ENCODE data around the gene SLC5A10.
"Not testable (repeated sequence)": the region's sequence is repeated elsewhere in the genome, so short reads cannot be mapped to it uniquely, and the experiment has no call there.

SLC5A10 gene

DNA sequence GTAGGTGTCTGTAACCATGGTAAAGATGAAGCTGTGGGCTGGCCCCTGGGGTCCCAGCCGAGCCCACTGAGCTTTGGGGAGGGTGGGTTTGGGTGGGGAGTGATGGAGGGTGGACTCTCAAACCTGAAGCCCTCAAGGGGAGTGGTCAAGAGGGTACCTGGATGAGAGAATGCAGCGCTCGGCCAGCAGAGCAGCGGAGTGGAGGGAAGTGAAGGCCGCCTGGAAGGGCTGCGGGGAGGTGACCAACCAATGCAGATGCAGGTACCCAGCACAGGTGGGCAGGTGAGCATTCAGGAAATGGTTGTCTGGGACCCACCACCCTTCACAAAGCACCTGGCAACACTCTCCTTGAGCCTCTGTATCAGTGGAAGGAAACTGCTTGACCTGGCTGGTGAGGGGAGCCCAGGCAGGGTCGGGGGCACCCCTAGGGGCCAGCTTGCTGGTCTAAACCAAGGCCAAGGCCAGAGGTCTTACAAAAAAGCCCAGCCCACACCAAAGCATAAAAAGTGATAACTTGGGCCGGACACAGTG, 3.4 kb upstream of the SLC5A10 start:
- no peak for DNase-seq

DNA sequence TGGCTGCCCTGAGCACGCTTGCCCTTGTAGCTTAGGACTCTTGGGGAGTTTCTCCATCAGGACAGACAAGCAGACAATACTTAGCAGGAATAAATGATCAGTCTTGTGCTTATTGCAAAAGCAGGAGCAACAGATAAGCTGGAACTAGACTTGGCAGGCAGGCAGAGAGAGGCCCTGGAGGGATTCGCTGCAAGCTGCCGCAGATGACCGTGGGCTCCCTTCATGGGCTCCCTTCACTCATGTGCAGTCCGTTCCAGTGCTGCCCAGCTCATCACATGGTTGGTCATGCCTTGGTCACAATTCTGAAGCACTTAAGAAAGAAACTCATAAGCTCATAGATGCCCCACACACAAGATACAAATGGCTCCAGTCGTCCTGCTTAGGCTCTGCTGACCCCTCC, 2.4 kb upstream of the SLC5A10 start:
- DNase-seq = no peak

DNA sequence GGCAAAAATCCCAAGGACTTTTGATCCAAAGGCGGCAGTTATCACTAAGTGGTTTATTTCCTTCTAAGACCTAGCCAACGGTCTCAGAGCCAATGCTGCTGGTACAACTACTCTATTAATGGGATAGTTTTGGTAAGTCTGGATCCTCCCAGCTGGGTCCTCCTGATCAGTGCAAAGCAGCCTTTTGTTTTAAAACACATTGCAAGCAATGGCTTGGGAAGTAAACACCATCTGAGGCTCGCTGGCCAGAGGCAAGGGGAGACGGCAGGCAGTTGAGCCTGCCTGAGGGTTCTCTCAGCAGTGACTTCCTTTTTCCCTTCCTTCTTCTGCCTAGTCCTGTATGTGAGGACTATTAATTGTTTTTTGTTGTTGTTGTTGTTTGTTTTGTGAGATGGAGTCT, 1.6 kb upstream of the SLC5A10 start:
- DNase-seq = no peak

DNA sequence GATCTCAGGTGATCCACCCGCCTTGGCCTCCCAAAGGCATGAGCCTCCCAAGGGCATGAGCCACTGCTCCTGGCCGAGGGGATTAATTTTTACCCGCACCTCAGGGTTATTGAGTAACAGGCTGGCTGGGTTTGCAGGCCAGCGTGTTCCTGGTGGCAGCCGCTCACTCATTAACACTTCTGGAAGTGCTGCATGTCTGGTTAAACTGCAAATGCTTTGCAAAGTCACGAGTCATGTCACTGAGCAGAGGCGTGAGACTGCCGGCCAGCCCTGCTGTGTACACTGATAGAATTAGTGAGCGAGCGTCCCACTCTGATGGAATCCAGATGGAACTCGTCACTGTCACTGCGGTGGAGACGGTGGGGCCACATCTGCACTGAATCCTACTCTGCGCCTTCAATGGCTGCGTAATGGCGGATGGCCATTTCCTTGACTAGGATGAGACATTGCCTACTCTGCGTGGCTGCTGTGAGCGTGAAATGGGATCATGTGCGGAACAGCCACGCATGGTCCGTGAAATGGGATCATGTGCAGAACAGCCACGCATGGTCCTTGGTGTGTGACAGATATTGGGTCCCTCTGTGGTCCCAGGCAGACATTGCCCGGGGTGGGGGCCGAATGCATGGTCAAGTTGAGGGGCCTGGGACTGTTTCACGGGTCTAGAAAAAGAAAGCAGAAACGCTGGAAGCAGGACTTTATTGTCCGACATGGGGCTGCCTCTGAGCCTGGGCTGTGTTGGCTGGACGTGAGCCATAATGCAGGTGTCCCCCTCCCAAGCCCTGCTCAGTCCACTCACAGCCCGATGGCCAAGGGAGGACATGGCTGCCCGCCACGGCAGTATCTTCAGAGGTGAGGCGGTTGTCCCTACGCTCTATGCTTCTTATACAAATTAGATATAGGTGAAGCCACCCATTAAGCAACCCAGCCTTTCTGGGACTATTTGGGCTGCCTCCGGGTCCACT, 740 bp upstream of the SLC5A10 start:
- no peak for DNase-seq

DNA sequence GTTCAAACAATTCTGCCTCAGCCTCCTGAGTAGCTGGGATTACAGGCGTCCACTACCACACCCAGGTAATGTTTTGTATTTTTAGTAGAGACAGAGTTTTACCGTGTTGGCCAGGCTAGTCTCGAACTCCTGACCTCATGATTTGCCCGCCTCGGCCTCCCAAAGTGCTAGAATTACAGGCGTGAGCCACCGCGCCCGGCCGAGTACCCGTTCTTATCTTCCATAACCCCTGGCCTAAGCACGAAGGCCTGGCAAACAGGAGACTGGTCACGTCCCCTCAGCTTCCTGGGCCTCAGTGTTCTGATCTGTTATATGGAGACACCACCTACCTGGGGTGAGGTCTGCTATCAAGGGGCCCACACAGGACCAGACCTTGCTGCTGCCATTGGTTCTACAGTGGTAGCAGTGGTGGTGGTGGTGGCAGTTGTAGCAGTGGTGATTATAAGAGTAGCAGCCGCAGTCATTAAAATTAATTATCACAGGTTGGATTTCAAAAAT, 1.3 kb downstream of the SLC5A10 start:
- no peak for DNase-seq

DNA sequence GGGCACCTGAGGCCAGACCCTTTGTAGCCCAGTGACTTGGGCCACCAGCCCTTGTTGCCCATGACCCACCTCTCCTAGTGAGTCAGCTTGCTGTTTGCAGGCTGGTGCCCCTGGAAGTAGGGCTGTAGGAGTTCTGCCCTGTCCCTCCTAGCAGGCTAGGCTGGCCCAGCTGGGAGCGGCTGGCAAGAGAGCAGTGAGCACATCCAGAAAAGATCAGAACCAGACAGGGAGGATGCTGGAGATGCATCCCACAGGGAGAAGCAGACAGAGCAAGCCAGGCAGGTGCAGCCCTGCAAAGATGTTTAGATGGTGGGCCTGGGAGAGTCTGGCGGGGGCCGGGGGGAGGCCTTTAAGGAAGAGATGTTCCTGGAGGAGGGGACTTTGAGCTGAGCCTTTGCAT, 2.4 kb downstream of the SLC5A10 start:
- DNase-seq = no peak

DNA sequence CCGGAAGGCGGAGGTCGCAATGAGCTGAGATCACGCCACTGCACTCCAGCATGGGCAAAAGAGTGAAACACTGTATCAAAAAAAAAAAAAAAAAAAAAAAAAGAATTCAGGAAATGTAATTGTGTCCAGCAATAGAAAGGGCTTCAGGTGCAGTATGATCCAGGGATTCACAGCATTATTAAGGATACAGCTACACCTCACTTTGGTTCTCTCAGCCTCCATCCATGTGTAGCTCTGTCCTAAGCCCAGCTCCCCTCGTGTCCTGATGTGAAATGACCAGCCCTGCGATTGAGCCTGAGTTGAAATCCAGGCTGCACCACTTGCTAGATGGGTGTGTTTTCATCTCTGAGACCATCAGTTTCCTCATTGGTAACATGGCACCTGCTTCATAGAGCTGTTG, 3.0 kb downstream of the SLC5A10 start:
- no peak for DNase-seq

DNA sequence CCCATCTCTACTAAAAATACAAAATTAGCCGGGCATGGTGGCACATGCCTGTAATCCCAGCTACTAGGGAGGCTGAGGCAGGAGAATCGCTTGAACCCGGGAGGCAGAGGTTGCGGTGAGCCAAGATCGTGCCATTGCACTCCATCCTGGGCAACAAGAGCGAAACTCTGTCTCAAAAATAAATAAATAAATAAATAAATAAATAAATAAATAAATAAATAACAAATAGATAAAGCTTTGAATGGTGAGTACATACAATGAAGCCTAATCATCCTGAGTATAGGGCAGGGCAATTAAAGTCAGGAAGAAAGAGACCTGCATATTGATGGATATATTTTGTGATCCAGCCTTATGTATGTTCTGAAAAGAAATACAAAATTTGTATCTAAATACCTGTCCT, 4.1 kb downstream of the SLC5A10 start:
- DNase-seq = not testable (repeated sequence)

DNA sequence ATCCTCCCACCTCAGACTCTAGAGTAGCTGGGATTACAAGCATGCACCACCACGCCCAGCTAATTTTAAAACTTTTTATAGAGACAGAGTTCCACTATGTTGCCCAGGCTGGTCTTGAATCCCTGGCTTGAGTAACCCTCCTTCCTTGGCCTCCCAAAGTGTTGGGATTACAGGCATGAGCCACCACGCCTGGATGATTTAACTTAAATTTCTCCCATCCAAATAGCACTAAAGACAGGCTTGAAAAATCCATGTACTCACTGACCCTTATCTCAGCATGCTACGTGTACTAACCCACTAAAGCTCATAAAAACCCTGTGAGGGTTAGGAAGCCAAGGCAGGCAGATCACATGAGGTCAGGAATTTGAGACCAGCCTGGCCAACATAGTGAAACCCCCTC, 4.6 kb downstream of the SLC5A10 start:
- DNase-seq = no peak

DNA sequence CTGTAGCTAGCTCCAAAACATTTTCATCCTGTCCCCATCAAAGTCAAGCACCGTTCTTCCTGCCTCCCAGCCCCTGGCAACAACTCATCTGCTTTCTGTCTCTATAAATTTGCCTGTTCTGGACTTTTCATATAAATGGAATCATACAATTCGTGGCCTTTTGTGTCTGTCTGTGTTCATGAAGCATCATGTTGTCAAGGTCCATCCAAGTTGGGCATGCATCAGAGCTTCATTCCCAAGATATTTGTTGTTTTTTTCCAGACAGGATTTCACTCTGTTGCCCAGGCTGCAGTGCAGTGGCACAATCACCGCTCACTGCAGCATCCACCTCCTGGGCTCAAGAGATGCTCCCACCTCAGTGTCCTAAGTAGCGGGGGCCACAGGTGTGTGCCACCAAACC, 5.9 kb downstream of the SLC5A10 start:
- DNase-seq = no peak

DNA sequence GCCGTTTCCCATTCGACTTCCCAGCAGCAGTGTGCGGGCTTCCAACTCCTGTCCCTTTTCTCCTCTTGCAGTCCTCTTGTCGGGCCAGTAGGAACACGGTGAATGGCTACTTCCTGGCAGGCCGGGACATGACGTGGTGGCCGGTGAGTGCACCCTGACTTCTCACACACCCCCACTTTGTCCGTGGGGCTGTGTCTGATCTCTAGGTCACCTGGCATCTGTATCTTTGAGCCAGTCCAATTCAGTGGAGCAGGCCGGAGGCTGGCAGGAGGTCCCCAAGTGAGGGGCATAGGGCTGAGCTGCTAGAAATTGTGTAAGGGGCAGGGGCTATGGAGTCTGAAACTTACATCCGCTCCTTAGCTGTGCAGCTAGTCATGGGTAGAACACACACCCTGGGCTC, 6.6 kb downstream of the SLC5A10 start:
- no peak for DNase-seq

DNA sequence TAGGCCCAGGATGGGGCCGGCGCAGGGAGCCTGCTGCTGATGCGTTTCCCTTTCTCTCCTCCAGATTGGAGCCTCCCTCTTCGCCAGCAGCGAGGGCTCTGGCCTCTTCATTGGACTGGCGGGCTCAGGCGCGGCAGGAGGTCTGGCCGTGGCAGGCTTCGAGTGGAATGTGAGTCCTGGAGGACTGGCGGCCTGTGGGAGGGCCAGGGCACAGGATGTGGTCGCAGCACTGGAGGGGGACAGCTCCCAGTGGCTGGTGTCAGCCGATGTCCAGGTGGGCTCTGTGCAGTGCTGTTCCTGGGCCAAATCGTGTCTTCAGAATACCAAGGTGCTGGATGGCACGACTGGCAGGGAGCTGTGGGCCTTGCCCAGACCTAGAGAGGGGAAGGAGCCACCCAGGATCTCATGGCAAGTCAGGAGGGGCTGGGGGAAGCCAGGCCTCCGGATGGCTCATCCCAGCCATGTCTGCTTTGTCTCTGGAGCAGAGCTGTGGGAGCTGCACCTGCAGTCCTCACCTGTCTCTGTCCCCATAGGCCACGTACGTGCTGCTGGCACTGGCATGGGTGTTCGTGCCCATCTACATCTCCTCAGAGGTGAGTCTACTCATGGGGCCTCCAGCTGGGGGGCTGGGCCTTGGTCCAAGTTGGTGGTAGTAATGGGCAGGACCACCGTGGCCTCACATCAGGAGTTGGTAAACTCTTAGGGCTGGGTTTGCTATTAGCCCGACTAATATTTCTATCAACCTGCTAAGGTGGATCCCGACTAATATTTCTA, 7.3 kb downstream of the SLC5A10 start:
- DNase-seq = no peak

DNA sequence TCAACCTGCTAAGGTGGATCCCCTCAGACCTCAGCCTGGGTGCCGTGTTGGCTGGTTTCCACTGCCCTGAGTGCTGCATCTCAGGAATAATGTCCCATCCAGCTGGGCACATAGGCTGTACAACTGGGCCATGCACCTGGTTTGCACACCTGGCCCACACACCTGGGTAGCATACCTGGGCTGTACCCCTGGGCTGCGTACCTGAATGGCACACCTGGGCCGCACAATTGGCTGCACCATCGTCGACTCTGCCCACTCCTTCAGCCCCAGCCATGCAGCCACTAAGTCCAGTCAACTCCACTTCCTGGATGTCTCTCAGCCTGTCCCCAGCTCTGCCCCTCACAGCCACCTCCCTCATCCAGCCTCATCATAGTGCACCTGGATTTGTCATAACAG, 7.9 kb downstream of the SLC5A10 start:
- no peak for DNase-seq

DNA sequence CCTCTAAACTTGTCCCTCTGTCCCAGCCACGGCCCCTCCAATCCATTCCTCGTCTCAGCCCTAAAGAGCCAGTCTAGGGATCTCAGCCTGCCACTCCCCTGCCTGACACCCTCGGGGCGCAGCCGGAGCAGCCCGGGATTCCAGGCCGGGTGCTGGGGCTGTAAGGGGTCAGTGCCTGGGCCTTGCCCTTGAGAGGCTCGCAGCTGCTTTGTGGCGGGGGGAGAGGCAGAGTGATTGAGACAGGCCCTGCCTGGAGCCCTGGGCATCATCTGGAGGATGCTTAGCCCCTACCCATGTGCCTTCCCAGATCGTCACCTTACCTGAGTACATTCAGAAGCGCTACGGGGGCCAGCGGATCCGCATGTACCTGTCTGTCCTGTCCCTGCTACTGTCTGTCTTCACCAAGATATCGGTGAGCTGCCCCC, 8.3 kb downstream of the SLC5A10 start:
- DNase-seq = no peak

DNA sequence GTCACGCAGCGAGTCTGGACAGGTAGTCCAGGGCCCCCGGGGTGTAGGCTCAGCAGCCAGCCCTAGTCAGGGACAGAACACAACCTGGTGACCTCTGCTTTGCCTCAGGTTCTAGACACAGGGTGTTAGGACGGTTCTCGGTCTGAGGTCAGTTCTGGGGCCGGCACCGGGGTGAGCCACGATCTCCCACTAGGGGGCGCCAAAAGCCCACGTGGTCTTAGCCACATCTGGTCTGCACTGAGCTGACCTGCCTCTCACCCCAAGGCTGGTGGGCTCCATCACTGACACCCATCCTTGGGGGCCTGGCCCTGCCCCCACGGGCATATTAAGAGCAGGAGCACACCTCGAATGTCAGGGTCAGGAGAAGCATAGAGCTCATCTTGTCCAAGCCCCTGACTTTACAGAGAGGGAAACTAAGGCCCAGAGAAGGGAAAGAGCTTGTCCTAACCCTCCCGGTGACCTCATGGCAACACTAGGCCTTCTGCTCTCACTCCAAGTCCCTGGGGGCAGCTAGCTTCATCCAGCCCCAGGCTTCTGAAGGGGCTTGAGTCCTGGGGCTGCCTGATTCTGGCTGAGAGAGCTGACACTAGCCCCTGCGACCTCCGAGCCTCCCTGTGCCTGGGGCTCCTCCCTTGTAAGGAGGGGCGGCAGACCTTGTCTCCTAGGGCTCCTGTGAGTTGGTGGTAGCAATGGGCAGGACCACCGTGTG, 9.0 kb downstream of the SLC5A10 start:
- DNase-seq = peak; percentile 92

DNA sequence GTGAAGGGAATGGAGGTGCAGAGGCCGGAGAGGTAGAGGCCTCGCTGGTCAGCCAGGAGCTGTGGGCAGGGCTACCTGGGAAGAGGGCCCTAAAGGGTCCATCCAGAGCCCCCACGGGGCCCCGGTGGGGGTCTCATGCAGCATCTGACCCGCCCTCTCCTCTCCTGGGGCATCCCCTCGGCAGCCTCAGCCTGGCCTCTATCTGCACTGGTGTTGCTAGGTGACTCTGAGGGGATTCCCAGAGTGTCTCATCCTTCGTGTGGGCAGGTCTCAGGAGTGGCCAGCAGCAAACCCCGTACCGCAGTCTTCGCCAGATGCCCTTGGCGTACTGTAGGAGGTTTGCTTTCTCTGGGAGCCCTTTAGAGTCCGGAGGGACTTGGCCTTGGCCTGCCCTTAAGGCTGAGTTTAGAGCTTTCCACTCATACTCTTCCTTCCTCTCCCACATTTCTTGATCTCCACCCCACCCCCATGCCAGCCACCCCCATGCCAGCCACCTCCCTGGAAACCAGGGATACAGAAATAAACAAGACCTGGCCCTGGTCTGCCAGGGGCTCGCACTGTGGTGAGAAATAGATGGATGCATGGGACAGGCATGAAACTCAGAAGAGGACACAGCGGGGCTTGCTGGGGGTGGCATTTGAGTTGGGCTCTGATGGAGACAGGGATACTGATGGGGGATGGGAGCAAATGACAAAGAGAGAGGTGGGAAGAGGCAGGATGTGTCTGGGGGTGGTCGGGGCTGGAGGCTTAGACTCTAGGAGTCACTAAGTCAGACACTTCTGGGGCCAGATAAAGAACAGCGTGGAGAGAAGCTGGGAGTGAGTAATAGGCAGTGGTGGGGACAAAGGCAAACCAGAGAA, 9.9 kb downstream of the SLC5A10 start:
- DNase-seq = no peak

DNA sequence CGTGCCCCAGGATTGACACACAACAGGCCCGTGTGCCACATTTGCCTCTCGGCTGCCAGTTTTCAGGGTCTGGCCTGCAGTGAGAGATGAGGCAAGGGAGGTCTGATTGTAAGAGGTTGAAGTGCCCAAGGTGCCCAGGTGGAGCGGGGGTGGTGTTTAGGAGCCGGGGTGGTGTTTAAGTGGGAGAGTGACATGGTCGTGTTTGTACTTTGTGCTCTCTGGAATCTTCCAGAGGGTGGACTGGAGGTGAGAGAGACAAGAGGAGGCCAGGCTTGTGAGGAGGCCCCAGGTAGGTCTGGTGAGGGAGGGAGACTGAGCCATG, 10.5 kb downstream of the SLC5A10 start:
- DNase-seq = no peak

DNA sequence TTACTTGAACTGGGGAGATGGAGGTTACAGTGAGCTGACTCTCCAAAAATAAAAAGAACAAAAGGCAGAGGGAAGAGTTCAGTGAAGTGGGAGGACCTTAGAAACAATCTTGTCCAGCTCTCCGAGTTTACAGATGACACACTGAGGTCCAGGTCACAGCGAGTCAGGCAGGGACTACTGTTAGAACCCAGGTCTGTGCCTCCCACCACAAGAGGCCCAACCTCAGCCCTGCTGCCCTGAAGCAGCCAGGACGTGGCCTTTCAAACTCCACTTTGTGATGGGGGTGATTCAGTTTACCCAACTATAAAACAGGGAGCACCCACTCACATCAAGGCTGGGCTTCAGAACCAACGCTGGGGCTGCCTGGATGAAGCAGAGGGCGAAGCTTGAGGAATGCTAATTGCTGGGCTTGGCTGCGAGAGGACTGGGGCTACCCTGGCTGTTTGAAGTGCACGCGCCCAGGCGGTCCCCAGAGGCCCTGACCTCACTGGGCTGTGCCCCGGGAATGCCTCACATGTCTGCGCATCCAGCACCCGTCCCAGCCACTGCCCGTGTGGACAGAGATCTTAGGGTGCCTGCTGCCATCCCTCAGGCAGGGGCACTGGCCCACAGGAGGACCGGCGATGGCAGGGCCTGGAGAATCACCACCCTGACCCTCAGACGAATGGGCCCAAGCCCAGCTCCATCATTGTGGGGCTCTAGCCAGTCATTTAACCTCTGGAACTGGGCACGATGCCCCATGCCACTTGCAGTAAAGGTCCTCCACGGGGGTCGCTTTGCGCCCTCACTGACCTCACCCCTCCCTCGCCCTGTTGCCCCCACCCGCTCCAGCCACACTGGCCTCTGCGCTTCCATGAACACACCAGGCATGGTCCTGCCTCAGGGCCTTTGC, 11.4 kb downstream of the SLC5A10 start:
- no peak for DNase-seq

DNA sequence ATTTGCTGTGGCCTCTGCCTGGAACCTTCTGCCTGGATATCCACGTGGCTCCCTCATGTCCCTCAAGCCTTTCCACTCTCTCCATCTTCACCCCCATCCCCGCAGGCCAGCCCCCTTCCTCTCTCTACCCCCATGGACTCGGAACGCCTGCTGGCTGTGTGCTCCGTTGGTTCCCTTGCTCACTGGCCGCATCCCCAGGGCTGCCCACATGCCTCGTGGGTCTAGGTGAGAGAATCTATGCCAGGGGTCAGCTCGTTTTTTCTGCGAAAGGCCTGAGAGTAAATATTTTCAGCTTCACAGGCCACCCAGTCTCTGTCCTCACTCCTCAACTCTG, 12.0 kb downstream of the SLC5A10 start:
- DNase-seq = no peak

DNA sequence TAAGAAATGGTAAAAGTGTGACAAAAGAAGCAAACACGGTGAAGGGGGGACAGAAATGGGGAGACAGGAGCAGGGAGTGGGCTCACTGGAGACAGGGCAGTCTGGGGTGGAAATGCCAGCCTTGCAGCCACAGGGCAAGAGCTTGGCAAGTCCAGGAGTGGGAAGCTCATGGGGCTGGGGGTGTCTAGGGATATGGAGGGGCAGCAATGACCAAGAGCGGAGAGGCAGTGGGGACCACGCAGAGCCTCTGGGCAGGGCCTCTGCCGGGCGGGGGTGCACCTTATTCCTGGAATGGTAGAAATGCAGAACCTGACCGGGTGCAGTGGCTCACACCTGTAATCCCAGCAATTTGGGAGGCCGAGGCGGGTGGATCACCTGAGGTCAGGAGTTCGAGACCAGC, 12.6 kb downstream of the SLC5A10 start:
- DNase-seq = no peak

DNA sequence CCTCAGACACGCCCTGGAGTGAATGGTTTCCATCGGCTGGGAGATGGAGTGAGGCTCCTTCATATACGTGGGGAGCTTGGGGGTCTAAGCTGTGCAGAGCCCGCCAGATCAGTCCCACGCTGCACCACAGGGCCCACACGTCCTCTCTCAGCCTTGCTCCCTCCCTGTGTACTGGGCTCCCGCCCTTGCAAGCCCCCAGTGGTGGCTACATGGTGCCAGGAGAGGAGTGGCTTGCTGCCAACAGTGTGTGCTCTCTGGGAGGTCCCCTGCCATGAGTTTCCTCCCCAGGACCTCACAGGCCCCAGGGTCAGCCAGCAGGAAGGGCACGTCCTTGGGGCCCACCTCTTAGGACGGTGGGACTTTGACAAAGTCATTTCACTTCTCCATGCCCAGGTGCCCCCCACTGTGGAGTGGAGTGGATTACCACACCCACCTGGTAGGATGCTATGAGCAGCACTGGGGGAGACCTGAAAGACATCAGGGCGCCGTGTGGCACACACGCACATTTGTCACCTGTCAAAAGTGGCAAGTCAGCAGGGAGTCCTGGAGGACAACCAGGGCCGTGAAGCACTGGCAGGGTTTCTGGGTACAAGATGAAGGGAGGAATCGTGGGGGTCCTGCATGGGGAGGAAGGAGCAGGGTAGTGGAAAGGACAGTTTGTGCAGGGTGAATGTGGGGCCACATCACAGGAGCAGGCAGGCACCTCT, 13.7 kb downstream of the SLC5A10 start:
- no peak for DNase-seq

Measured in eye (tissue), 1 donor.